Left colon (tissue), 2 donors: Measurements from ENCODE around the gene CHST8. TPM values are rescaled to one million over a fixed set of nuclear protein-coding genes. Genes with fewer than 3 reads are reported as not detected.

ENCODE experiments used
- ATAC-seq: fragments of 200-7000 bp; cut with Tn5 transposase; one replicate; pipeline ENCODE4 v1.9.1; 2020; ENCODE audit warnings: mild to moderate bottlenecking, moderate library complexity
- DNase-seq, 2 donors: peaks; one replicate each; pipeline ENCODE4 v3.0.0-alpha.2; 2020
- intact Hi-C, 2 donors: fragments of 100-400 bp; cut with DNase I in 1 of 2; cut with micrococcal nuclease in 1 of 2; formaldehyde crosslinking; loops; one replicate each; pipeline versions ENCODE4 v1.11.2 to v1.14.0; 2022; cut with DNase I, micrococcal nuclease
- total RNA-seq, 2 donors: library from RNA; stranded (reverse); fragmentation: NEBNext Ultra II Directional; extraction: Animal tissue kit (Norgen Biotek cat#: 25700); gene quantifications; one replicate each; pipeline ENCODE4 v1.2.1, GENCODE V29; 2021
- donor health status: DM: no; HTN: no; CAD: no.
- donor health status: DM: yes; HTN: yes; CAD: no.

Gene CHST8
- total RNA-seq, 2 donors from 2014 or later, result not detected

GRCh38 chr19:33785795-33786194, 164.0 kb downstream of the CHST8 start:
- intact Hi-C loops, result loop anchor here in 1 of 2 donors (10.0 kb wide), 1 partner anchor 209 kb away; no protein-coding TSS in a partner anchor
- DNase-seq, result no peak
- ATAC-seq, result no peak

- ATAC-seq, result no peak
- intact Hi-C loops, result loop anchor here in 1 of 2 donors (10.0 kb wide), 1 partner anchor 206 kb away; no protein-coding TSS in a partner anchor
- DNase-seq, result no peak
These were observed 166.9 kb downstream of the CHST8 start for GRCh38 chr19:33788676-33789075.

GRCh38 chr19:33789344-33789743, 167.6 kb downstream of the CHST8 start:
- intact Hi-C loops, result loop anchor here in 1 of 2 donors (10.0 kb wide), 1 partner anchor 205 kb away; no protein-coding TSS in a partner anchor
- ATAC-seq (no peak), DNase-seq (no peak)

GRCh38 chr19:33794683-33795369, 173.1 kb downstream of the CHST8 start:
- DNase-seq (no peak), ATAC-seq (no peak)
- intact Hi-C loops, result no loop called here

- ATAC-seq (peak; percentile 84), DNase-seq (peak; percentile 76 to 83)
- intact Hi-C loops, result no loop called here
These were observed 173.8 kb downstream of the CHST8 start for GRCh38 chr19:33795370-33796163.

- ATAC-seq, result peak; percentile 26
- peak in 1 of 2 donors; percentile 59 for DNase-seq
- intact Hi-C loops, result no loop called here
These were observed 174.6 kb downstream of the CHST8 start, which contains the start of gene KCTD15 for GRCh38 chr19:33796164-33796875. TSS of gene KCTD15 (plus strand) at chr19:33796870. CDS start at chr19:33800455, 3,585 bp downstream.

GRCh38 chr19:33797802-33798671, 176.3 kb downstream of the CHST8 start:
- ATAC-seq (peak; percentile 50), DNase-seq (peak; percentile 69 to 74)
- intact Hi-C loops, result no loop called here

GRCh38 chr19:33798681-33799111, 176.9 kb downstream of the CHST8 start:
- intact Hi-C loops, result no loop called here
- DNase-seq (no peak), ATAC-seq (no peak)

- intact Hi-C loops, result no loop called here
- no peak for DNase-seq
- ATAC-seq, result no peak
These were observed 177.7 kb downstream of the CHST8 start for GRCh38 chr19:33799476-33799875.

- intact Hi-C loops, result no loop called here
- no peak for DNase-seq
- no peak for ATAC-seq
These were observed 178.4 kb downstream of the CHST8 start for GRCh38 chr19:33800012-33800680.

- no peak for ATAC-seq
- DNase-seq, result no peak
- intact Hi-C loops, result no loop called here
These were observed 179.7 kb downstream of the CHST8 start for GRCh38 chr19:33801411-33801810.

- intact Hi-C loops, result no loop called here
- DNase-seq (no peak), ATAC-seq (no peak)
These were observed 180.2 kb downstream of the CHST8 start for GRCh38 chr19:33802001-33802400.

GRCh38 chr19:33802801-33803200, 181.0 kb downstream of the CHST8 start:
- intact Hi-C loops, result no loop called here
- DNase-seq (no peak), ATAC-seq (no peak)

GRCh38 chr19:33803383-33803782, 181.6 kb downstream of the CHST8 start:
- intact Hi-C loops, result no loop called here
- DNase-seq (no peak), ATAC-seq (no peak)

GRCh38 chr19:33804021-33804799, 182.5 kb downstream of the CHST8 start:
- ATAC-seq (peak; percentile 90), DNase-seq (peak; percentile 89 to 96)
- intact Hi-C loops, result no loop called here

- ATAC-seq, result no peak
- intact Hi-C loops, result no loop called here
- DNase-seq, result no peak
These were observed 183.6 kb downstream of the CHST8 start for GRCh38 chr19:33805313-33805712.

GRCh38 chr19:33805840-33806433, 184.2 kb downstream of the CHST8 start:
- intact Hi-C loops, result no loop called here
- no peak for ATAC-seq
- peak in 1 of 2 donors; percentile 25 for DNase-seq
